Dermis microvascular lymphatic vessel endothelial cell (primary cell): Measurements from ENCODE around the gene ANKRD40. TPM values are rescaled to one million over a fixed set of nuclear protein-coding genes. Genes with fewer than 3 reads are reported as not detected.
"Not testable (repeated sequence)": the region's sequence is repeated elsewhere in the genome, so short reads cannot be mapped to it uniquely, and the experiment has no call there.

ENCODE experiments used
- DNase-seq, 2 donors: peaks; one replicate each; pipeline versions ENCODE4 v3.0.0 to v3.0.0-alpha.2; 2010; ENCODE audit warnings: low read depth in 2 of 2
- total RNA-seq: library from RNA; depleted of rRNA; stranded (reverse); fragments of >200 nt; gene quantifications from 2 replicates; pipeline ENCODE4 v1.2.1, GENCODE V29; 2014

The ANKRD40 gene
- total RNA-seq, 1 donor from 2014 or later, result 27.0 TPM

GRCh38 chr17:50686494-50687199, 21.1 kb downstream of the ANKRD40 start:
- peak in 1 of 2 donors; percentile 35 for DNase-seq

- DNase-seq, result no peak
Observed at GRCh38 chr17:50685691-50686493, 21.8 kb downstream of the ANKRD40 start.

- no peak for DNase-seq
Observed at GRCh38 chr17:50685334-50685665, 22.4 kb downstream of the ANKRD40 start.

- no peak for DNase-seq
Observed at GRCh38 chr17:50684612-50685333, 22.9 kb downstream of the ANKRD40 start.

DNA sequence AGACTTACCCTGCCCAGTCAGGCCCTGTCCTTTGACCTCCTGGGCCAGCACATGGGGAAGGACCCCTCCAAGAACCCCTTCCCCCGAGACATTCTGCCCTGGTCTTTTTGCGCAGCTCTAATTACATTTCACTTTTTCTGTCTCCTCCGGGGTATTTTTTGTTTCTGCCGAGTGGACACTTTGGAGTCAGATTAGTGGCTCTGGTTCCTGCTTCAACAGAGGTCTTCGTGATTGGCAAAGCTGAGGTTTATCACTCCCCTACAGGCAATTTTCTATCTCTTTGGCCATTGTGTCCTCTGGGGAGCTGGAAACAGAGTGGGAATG, 23.5 kb downstream of the ANKRD40 start:
- no peak for DNase-seq

DNA sequence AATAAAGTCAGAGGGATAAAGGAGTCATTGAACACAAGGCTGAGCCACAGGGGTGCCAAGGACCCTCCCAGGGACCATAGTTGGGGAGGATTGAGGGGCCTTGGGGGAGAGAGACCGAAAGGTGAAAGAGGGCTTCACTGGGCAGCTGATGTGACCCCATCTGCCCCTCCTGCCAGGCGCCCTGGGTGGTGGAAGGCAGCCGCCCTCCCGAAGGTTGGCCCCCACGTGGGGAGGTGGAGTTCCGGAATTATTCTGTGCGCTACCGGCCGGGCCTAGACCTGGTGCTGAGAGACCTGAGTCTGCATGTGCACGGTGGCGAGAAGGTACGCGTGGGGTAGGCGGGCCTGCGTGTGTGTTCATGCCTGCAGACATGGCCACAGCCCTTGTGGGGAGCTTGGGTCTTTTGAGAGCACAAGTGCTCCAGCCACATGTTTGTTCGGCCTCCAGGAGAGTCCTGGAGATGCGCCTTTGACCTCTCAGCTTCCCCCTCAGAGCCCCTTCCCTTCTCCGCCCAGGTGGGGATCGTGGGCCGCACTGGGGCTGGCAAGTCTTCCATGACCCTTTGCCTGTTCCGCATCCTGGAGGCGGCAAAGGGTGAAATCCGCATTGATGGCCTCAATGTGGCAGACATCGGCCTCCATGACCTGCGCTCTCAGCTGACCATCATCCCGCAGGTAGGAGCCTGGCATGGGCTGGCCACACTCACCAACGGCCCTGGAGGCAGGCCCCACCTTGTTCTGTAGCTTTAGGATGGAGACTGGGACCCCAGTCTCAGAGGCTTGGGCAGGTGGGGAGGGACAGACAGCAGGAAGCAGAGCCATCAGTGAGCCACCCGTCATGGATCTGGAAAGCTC, 24.1 kb downstream of the ANKRD40 start:
- no peak for DNase-seq

GRCh38 chr17:50682938-50683337, 24.8 kb downstream of the ANKRD40 start:
- no peak for DNase-seq

- DNase-seq, result no peak
Observed at GRCh38 chr17:50682441-50682840, 25.3 kb downstream of the ANKRD40 start.

DNA sequence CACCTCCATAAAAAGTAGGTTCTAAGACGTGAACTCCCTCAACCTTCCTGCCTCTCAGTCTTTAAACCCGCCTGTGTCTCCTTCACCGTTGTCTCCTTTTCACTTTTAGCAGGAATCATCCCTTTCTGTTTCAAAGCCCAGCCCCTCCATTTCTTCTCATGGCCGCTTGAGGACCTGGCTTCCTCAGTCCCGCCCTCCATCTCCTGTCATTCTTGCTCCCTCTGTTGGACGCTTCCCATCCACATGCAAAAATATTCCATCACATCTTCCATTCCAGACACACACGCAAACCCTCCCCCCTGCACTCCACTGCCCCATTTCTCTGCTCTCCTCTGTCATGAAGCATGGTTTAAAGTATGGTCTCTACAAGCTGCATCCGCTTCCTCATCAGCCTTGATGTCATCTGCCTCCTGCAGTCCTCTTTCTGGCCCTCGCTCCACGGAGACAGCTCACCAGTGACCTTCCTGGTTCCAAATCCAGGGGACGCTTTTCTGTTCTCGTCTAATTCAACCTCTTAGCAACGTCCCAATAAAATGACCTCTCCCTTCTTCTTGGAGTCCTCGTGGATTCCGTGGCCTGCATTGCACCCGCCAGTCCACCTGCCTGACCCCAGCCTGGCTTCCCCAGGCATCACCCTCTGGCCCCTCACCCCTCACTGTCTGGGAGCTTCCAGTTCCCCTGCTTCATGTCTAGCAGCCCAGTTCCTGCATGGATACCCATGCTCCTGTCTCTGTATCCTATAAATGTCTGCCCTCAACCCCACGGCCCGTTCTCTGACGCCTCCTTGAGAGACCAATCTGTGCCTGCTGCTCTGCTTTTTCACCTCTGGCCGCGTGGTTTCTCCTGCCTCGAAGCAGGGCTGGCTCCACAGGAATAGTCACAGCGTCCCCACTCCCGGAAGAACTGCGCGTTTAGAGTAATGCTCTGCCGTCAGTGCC, 26.2 kb downstream of the ANKRD40 start:
- DNase-seq, result peak; percentile 68 to 84

DNA sequence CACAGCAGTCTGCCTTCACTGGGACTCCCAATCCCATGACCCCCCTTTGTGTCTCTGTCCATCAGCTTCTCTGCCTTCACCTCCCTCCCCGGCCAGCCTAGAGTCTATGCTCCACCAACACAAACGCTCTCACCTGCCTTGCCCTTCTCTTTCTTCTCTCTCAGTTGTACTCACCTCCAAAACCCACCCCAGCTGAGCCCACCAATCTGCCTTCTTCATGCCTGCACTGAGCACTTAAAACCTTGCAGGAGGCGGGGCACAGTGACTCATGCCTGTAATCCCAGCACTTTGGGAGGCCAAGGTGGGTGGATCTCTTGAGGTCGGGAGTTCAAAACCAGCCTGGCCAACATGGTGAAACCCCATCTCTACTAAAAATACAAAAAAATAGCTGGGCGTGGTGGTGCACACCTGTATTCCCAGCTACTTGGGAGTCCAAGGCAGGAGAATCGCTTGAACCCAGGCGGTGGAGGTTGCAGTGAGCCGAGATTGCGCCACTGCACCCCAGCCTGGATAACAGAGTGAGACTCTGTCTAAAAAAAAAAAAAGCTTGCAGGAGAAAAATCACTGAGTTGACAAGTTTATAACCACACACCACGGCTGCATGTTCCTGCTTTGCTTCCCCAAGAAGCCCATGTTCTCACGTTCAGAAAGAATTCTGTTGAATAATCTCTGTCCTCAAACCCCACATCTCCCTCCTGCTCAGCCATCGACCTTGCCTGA, 27.0 kb downstream of the ANKRD40 start:
- not testable (repeated sequence) for DNase-seq

DNA sequence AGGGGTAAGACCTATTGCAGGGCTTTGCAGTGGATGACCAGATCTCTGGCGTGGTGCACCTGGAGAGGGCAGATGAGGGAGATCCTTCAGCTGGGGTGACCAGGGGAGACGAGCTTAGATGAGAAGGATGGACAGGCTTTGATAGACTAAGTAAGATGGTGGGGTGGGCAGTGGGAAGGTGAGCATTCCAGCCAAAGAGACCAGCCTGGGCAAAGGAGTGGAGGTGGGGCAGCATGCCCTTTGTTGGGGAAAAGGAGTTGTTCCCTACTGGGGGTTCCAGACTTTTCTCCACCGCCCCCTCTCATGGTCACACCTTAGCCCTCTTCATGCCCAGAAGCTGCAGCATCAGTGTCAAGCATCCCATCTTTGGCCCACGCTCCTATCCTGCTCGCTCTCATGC, 27.6 kb downstream of the ANKRD40 start:
- DNase-seq, result no peak

DNA sequence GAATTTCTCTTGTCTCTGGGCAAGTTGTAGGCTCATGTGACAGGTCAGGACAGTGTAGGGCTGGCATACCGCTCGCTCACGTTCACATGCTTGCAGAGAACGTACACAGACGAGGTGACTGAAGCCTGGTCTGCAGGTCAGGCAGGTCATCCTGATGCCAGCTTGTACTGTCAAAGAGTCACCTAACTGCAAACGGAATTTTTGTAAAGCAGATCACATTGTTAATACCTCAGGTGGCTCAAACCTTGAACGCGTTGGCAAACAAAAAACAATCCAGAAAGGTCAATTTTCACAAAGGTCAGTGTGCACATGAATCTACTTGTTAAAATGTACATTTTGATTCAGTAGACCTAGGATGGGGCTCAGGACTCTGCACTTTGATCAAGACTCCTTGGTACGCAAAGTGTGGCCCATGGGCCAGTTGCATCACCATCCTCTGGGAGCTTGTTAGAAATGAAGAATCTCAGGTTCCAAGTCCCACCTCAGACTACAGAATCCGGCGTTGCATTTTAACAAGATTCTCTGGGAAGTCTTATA, 28.6 kb downstream of the ANKRD40 start:
- DNase-seq, result no peak

- DNase-seq, result no peak
Observed at GRCh38 chr17:50677851-50678375, 29.8 kb downstream of the ANKRD40 start.

DNA sequence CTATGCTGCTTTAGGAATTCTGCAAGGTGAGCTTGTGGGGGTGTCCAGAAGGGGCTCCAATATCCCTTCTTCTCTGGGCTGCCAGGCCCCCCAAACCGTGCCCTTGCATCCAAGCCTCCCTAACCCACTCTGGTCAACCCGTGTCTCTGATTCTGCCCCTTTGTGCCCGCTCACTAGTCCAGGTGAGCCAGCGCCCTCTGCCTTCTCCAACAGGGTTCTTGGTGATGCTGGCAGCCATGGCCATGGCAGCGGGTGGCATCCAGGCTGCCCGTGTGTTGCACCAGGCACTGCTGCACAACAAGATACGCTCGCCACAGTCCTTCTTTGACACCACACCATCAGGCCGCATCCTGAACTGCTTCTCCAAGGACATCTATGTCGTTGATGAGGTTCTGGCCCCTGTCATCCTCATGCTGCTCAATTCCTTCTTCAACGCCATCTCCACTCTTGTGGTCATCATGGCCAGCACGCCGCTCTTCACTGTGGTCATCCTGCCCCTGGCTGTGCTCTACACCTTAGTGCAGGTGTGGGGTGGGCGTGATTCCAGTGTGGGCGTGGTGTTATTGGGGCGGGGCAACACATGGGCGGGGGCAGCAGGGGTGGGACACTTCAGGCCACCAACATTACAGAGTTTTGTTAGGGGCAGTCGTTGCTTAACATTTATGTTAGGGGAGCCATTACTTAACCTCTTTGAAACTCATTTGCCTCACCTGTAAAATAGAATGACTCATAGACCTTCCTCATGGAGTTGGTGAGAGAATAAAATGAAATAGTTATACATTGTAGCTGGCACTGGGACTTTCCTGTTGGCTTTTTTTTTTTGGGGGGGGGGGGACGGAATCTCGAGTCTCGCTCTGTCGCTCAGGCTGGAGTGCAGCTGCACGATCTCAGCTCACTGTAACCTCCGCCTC, 31.4 kb downstream of the ANKRD40 start:
- no peak for DNase-seq

GRCh38 chr17:50675627-50676026, 32.1 kb downstream of the ANKRD40 start:
- DNase-seq, result no peak

DNA sequence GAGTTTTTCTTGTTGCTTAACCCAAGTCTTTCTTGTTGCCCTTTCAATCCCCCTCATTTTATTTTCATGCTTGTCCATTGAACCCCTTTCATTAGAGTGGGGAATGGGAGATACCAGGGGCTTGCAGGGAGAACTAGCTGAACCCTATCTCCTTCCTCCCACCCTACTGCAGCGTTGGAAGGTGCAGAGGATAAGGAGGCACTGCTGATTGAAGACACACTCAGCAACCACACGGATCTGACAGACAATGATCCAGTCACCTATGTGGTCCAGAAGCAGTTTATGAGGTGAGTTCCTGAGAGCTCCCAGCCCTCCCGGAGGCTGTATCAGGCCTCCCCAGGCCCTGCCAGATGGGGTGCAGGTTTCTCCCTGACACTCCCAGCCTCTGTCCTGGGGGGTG, 32.5 kb downstream of the ANKRD40 start:
- no peak for DNase-seq

GRCh38 chr17:50672831-50673551, 34.7 kb downstream of the ANKRD40 start:
- no peak for DNase-seq

- no peak for DNase-seq
Observed at GRCh38 chr17:50672071-50672470, 35.6 kb downstream of the ANKRD40 start.
